NCI-H128 (cell line): ENCODE measurements around the gene LILRB5.
"Not testable (repeated sequence)": the region's sequence is repeated elsewhere in the genome, so short reads cannot be mapped to it uniquely, and the experiment has no call there.

Source experiments
- DNase-seq: peaks from one replicate; lab custom pipeline; 2025; ENCODE audit not compliant: unreplicated experiment; lab: John Stamatoyannopoulos, UW

The LILRB5 gene

DNA sequence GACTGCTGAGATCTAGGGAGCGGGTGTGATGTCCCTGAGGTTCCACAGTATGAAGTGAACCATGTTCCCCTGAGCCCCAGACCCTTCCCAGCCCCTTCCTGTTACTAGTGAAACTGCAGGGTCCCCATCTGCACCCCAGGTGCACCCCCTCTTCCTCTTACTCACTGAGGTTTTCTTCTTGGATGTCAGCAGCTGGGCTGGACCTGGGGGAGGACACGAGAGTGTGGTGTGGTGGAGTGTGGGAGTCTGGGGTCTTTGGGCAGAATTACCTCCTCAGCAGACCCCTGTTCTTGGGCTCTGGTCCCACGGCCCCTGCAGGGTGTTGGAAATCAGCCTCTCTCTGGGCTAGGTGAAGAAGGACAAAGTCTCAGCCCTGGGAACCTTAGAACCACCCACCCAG lies 11.1 kb downstream of the LILRB5 start:
- DNase-seq: no peak

DNA sequence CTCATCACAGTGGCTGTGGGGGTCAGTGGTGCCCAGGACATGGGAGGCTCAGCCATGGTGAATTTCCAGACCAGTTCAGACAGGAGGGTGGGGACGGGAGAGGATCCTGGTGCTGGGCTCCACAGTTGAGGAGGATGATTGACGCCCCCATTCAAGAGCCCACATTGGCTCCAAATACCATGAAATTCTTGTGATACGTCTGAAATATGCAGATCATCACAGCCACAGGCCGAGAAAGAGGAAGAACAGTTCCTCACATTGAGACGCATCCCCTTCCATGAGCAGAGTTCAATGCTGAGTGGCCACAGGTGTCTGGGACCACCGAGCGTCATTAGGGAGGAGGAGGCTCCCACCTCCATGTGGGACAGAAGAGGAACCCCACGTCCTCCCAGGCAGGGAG lies 13.3 kb downstream of the LILRB5 start:
- not testable (repeated sequence) for DNase-seq

DNA sequence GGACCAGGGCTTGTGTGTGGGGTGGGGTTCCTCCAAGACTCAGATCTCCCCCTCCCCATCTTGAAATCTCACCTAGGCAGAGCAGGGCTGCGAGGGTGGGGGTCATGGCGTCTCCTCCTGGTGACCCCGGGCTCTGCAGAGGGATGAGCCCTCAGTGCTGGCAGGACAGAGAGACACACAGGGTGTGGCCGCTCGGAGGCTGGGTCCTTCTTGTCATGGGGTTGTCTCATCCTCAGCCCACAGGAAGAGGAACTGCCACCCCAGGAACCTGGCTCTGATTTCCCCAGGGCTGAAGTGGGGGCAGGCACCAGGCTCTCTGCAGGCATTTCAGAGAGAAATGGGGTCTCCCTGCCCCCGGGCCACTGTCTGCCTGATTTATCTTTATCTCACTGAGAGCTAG lies 14.4 kb downstream of the LILRB5 start, which contains the start of gene LILRA6:
LILRA6 (minus strand) TSS at position 145 of the 400 bp plus-strand sequence.
- not testable (repeated sequence) for DNase-seq

DNA sequence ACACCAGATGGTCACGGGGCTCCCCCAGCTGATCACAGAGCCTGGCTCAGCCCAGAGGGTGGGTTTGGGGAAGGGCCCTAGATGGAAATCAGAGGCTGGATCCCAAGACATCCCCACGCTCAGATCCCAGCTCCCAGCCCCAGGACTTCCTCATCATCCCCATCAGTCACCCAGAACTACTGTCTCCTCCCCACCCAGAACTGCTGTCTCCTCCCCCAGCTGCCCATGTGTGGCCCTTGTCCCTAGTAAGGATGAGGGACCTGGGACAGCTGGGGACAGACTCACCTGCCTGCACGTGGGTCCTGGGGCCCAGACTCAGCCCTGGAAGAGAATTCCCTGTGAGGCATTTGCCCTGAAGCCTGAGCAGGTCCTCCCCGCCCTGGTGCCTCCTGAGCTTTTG lies 14.8 kb downstream of the LILRB5 start:
- not testable (repeated sequence) for DNase-seq

DNA sequence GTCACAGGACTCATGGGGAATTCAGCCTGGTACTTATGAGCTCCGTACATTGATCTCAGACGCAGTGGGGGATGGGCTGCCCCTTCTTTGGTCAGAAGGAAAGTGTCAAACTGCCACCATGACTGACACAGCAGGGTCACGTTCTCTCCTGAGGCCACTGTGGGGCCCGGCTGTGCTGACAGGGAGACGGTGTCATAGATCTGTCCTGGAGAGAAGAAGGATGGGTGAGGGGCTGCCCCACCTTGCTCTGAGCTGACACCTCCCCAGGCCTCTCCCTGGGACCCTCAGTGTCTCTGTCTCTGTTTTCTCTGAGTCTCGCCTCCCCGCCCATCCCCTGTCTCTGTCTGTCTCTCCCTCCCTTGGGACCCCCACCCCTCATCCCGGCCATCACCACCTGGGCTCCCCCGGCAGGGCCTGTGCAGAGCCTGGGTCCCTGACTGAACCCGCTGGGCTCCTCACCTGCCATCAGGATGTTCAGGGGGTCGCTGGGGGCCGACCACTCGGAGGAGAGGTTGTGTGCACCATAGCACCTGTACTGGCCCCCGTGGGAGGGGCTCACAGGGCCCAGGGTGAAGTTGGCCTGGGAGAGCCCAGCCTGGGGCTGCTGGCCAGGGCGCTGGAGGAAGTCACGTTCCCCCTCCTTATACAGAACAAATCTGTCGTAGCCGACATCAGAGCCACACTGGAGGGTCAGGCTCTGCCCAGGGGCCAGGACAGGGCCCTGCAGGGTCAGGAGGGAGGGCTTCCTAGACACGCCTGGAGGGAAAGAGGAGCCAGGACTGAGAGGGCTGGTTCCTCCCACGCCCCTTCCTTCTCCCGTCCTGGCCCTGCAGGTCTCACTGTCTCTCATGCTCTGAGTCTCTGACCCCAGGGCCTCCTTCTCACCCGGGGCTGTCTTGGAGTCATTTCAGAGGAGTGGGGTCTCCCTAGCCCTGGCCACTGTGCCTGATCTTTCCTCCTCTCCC lies 16.4 kb downstream of the LILRB5 start:
- not testable (repeated sequence) for DNase-seq

DNA sequence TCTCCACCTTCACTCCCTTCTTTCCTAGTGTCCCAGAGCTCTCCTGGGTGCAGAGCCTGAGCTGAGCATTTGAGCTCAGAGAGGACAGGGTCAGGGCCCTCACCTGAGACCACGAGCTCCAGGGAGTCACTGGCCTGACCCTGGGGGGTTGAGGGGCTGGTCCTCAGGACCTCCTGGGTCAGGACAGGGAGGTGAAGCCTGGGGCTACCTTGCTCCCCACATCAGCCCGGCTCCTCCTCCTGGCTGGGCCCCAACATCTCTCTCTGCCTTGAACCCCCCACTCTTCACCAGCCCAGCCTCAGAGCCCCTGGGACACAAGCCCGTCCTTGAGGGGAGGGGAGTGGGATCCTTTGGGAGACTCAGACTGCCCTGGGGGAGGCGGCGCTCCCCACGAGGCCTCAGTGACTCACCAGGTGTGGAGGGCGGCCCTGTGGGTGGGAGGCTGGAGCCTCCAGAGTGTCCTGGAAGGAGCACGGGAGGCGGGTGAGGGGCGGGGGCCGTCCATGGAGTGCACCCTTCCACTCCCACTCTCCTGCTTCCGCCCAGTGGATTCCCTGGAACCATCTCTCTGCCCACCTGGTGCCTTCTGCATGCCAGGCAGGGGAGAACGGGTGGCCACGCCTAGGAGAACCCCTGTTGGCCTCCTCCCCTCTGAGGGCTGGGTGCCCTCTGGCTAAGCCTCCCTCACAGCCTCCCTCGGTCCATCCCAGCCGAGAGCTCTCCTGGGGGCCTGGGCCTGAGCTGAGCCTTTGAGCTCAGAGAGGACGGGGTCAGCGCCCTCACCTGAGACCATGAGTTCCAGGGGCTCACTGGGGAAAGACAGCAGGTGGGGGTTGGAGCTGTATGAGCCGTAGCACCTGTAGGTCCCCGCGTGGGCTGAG lies 17.3 kb downstream of the LILRB5 start:
- DNase-seq: not testable (repeated sequence)

DNA sequence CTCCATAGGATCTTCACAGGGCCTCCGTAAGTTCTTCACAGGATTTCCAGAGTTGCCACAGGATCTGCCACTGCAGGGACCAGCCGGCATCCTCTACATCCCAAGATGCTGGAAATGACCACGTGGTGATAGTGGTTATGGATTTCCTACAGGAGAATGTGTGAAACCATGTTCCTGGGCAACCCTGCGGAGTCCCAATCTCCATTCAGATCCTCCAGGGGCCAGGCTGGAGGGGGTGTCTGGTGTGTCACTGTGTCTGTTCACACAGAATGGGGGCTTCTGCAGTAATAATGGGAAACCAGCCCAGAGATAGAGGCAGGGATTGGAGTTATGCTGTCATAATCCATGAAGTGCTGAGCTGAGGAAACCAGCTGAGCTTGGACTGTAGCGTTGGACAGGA lies 23.1 kb downstream of the LILRB5 start:
- no peak for DNase-seq

DNA sequence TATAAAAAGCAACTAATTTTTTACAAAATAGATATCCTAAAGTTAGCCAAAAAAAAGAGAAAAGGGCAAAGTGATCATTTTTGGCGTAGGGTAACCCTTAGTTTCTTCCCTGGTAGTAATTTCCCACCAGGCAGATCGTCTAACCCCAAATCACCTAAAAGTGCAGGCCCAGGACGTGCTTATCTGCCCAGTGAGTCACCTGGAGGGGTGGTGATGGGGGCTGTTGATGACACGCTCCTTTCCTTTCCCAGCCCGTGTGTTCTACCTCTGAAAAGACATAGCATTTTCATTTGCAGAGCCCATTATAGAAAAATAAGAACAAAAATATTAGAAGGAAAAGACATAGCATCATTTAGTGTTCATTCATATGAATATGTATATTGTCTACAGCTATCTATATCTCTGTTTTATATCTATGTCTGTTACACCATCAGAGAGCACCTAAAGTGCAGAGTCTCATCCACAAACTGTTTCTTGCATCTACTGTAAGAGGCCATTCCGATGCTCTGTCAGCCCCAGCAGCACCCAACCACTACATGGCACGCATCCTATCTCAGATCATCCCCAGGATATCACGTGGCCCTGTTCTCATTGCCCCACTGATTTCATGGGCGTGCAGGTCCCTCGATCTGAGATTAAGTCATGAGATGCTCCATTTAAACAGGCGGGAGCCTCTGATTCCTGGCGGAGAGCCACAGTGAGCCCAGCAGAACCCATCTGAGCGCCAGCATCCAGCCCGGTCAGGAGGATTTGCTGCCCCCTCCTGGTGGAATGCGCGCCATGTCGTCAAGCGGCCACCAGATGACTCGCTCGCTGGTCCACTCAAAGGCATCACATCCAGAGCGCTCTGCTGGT lies 25.8 kb downstream of the LILRB5 start:
- DNase-seq: peak; percentile 63

DNA sequence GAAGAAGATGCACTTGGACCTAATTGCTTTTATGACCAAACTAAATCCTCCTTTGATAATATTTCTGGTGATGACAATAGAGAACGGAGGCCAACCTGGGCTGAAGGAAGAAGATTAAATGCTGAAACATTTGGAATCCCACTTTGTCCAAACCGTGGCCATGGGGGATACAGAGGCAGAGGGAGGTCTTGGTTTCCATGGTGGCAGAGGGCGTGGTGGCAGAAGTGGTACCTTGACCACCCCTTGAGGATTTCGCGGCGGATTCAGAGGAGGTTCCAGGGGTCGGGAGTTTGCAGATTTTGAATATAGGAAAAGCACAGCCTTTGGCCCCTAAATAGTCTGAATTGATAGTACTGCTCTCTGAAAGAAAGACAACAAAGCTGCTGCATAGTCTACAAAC lies 27.0 kb downstream of the LILRB5 start:
- DNase-seq: no peak

DNA sequence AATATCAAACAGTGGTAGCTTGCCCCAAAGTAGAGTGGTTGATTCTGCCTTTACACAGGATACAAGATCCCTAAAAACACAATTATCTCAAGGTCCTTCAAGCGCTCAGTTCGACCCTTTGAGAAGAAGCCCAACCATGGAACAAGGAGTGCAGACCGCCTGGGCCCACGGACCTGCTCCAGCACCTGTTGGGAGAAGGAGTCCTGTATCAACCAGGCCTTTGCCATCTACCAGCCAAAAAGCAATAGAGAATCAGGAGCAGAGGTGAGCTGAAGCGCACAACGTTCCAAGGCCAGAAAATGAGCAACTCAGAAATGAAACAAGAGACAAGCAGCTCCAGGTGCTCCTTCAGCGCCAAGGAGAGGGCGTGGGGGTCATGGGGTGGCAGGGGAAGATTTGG lies 27.9 kb downstream of the LILRB5 start:
- DNase-seq: no peak

DNA sequence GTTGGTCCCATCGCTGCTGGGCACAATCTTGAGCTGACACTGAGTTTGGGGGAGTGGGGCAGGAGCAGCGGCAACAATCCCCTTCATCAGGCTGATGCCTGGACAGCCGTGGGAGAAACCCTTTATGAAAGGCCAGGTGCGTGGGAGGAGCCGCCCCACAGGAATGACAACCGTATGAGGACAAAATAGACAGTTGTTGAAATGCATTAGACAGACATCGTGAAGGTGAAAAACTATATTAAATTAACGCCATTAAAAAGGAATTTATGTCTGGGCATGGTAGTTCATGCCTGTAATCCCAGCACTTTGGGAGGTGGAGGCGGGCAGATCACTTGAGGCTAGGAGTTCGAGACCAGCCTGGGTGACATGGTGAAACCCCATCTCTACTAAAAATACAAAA lies 32.5 kb downstream of the LILRB5 start:
- DNase-seq: not testable (repeated sequence)

DNA sequence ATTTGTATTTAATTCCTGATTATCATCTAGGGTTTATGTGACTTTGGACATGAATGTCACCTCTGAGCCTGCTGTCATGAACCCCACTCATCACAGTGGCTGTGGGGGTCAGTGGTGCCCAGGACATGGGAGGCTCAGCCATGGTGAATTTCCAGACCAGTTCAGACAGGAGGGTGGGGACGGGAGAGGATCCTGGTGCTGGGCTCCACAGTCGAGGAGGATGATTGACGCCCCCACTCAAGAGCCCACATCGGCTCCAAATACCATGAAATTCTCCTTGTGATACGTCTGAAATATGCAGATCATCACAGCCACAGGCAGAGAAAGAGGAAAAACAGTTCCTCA lies 33.2 kb downstream of the LILRB5 start:
- not testable (repeated sequence) for DNase-seq

DNA sequence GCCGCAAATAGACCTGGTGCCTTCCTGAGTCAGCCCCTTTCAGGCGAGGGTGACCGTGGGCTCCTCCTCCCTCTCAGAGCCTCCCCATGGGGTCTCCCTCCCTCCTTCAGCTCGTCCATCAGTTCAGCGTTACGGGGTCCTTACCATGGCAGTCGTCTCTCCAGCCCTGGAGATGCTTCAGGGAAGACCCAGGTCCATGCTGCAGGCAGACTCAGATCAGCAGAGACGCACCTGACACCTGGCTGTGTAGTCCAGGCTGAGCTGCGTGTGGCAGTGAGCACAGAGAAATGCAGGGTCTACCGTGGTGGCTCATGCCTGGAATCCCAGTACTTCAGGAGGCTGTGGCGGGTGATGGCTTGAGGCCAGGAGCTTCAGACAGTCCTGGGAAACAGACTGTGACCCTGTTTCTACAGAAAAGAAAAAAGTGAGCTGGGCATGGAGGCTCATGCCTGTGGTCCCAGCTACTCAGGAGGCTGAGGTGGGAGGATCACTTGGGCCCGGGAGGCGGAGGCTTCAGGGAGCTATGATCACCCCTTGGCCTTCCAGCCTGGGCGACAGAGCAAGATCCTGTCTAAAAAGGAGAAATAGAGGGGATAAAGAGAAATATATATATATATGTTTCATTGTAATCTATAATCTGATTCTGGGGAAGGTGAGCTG lies 33.7 kb downstream of the LILRB5 start:
- DNase-seq: not testable (repeated sequence)

DNA sequence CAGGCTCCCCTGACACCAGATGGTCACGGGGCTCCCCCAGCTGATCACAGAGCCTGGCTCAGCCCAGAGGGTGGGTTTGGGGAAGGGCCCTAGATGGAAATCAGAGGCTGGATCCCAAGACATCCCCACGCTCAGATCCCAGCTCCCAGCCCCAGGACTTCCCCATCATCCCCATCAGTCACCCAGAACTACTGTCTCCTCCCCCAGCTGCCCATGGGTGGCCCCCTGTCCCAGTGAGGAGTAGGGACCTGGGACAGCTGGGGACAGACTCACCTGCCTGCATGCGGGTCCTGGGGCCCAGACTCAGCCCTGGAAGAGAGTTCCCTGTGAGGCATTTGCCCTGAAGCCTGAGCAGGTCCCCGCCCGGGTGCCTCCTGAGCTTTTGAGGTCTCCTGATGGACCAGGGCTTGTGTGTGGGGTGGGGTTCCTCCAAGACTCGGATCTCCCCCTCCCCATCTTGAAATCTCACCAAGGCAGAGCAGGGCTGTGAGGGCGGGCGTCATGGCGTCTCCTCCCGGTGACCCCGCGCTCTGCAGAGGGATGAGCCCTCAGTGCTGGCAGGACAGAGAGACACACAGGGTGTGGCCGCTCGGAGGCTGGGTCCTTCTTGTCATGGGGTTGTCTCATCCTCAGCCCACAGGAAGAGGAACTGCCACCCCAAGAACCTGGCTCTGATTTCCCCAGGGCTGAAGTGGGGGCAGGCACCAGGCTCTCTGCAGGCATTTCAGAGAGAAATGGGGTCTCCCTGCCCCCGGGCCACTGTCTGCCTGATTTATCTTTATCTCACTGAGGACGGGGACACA lies 34.4 kb downstream of the LILRB5 start, which contains the start of gene LILRB3:
LILRB3 (minus strand) TSS at position 534 of the 803 bp plus-strand sequence; CDS start at position 503, 31 bp downstream.
- not testable (repeated sequence) for DNase-seq

DNA sequence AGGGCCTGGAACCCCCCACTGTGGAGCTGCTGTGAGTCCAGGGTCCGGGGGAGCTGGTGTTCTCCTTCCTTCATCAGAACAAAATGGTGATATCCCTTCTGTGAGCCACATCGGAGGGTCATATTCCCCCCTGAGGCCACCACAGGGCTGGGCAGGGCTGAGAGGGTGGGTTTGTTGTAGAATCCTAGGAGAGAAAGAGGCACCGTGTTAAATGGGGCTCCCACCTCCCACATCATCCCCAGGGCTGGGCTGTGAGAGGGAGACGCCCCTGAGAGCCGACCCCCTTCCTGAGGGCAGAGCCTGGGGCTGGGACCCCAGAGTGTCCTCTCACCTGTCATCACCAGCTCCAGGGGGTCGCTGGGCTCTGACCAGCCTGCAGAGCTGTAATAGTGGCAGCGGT lies 35.1 kb downstream of the LILRB5 start:
- not testable (repeated sequence) for DNase-seq

DNA sequence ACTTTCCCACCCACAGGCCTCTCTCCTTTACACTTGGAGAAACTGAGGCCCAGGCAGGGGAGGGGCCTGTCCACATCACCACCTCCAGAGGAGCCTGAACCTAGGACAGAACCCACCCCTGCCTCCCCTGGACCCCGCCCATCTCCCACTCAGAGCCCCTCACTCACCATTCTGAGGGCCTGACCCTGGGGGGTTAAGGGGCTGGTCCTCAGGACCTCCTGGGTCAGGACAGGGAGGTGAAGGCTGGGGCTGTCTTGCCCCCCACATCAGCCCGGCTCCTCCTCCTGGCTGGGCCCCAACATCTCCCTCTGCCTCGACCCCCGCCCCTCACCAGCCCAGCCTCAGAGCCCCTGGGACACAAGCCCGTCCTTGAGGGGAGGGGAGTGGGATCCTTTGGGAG lies 37.4 kb downstream of the LILRB5 start:
- DNase-seq: not testable (repeated sequence)

DNA sequence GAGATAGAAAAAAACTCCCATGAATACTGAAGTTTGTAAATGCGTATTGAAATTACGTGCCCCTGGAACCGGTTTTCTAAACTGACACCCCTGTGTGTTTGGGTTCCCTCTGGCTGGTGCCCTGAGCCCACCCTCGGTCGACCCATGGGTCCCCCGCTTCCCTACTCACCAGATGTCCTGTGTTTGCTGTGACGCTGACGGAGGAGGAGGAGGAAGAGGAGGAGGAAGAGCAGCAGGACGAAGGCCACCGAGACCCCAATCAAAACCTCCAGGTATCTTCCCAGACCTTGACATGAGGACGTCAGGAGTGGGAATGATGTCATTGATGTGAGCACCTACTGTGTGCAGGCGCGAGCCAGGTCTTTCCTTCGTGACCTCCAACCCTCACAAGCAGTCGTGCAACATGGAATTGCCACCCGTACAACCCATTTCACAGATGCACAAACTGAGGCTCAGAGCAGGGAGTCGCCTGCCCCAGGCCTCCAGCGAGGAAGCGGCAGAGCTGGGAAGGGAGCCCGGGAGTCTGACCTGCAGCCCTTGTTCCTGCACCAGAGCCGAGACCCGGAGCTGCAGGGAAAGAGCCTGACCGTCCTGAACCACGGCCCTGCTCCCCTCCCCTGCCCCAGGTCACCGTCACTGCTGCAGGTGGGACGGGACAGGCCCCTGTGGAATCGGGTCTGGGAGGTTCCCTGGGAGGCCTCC lies 38.0 kb downstream of the LILRB5 start:
- no peak for DNase-seq

DNA sequence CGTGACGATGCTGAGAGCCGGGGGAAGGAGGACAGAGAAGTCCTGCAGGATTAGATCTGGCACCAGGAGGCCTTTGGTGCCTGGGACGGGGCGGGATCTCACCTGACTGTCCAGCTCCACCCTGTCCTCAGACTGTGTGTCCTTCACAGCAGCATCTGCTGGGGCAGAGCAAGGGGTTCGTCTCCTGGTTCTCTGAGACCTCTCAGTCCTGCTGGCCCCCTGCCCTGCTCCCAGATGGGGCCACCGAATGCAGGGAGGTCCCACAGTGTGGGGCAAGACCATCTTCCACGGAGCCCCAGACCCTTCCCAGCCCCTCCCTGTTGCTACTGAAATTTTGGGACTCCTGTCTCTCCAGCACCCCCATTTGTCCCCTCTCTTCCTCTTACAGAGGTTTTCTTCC lies 38.8 kb downstream of the LILRB5 start:
- DNase-seq: no peak
